DOHH2 (cell line): Measurements from ENCODE around the gene LEF1.

ENCODE experiments used
- H3F3A ChIP-seq: fragments of 200-600 bp; sonication (generic), shearing (Covaris generic); 2 replicates; pipeline ENCODE4 v1.6.0; 2016; ENCODE audit warnings: antibody characterized with exemption, mild to moderate bottlenecking; ENCODE audit not compliant: control insufficient read depth, insufficient read depth
- H3K27ac ChIP-seq: fragments of 200-600 bp; sonication (generic); 2 replicates; pipeline ENCODE4 v1.5.1; 2014; ENCODE audit warnings: low read depth, mild to moderate bottlenecking, low read length, moderate library complexity
- H3K27me3 ChIP-seq: fragments of 200-600 bp; sonication (generic); 2 replicates; pipeline ENCODE4 v1.6.1; 2014; ENCODE audit warnings: mild to moderate bottlenecking, low read length, mixed read lengths; ENCODE audit not compliant: control insufficient read depth
- H3K36me3 ChIP-seq: fragments of 200-600 bp; sonication (generic); 2 replicates; pipeline ENCODE4 v1.6.1; 2014; ENCODE audit warnings: mild to moderate bottlenecking, low read length, moderate library complexity, mixed read lengths; ENCODE audit not compliant: control insufficient read depth
- H3K4me1 ChIP-seq: fragments of 200-600 bp; sonication (generic); 2 replicates; pipeline ENCODE4 v1.6.1; 2014; ENCODE audit warnings: mild to moderate bottlenecking, low read length, mixed read lengths; ENCODE audit not compliant: control insufficient read depth
- H3K4me2 ChIP-seq: fragments of 200-600 bp; sonication (generic); 2 replicates; pipeline ENCODE4 v1.6.0; 2014; ENCODE audit warnings: mild to moderate bottlenecking, low read length, moderate library complexity
- H3K4me3 ChIP-seq: fragments of 200-600 bp; sonication (generic); 2 replicates; pipeline ENCODE4 v1.5.1; 2014; ENCODE audit warnings: mild to moderate bottlenecking, low read length, mixed read lengths
- H3K79me2 ChIP-seq: fragments of 200-600 bp; sonication (generic); 2 replicates; pipeline ENCODE4 v1.6.1; 2014; ENCODE audit warnings: mild to moderate bottlenecking, low read length, mixed read lengths; ENCODE audit not compliant: control insufficient read depth
- H3K9me2 ChIP-seq: fragments of 200-600 bp; sonication (generic); replicated peaks from 2 replicates; pipeline ENCODE4 v1.6.1; 2014; ENCODE audit warnings: mild to moderate bottlenecking, low read length, mixed read lengths; ENCODE audit not compliant: control insufficient read depth
- H3K9me3 ChIP-seq: fragments of 200-600 bp; sonication (generic); 2 replicates; pipeline ENCODE4 v1.6.1; 2014; ENCODE audit warnings: antibody characterized with exemption, low read length, mixed read lengths; ENCODE audit not compliant: control insufficient read depth, insufficient read depth
- H4K20me1 ChIP-seq: fragments of 200-600 bp; sonication (generic); 2 replicates; pipeline ENCODE4 v1.6.0; 2014; ENCODE audit warnings: low read depth, mild to moderate bottlenecking, antibody characterized with exemption, low read length, moderate library complexity; ENCODE audit not compliant: control insufficient read depth, insufficient read depth
- EZH2phosphoT487 ChIP-seq: fragments of 200-600 bp; sonication (generic); IDR thresholded peaks from 2 replicates; pipeline ENCODE4 v1.6.1; 2017; ENCODE audit warnings: borderline replicate concordance, mild to moderate bottlenecking, antibody characterized with exemption, low read length, moderate library complexity, mixed read lengths
- TF ChIP-seq, protein P1 (sequence below): fragments of 200-600 bp; sonication (generic); IDR thresholded peaks from one replicate; pipeline ENCODE4 v1.5.1; 2014; ENCODE audit warnings: antibody characterized with exemption, mild to moderate bottlenecking, low read depth, low read length; ENCODE audit not compliant: poor library complexity, severe bottlenecking

The LEF1 gene

DNA sequence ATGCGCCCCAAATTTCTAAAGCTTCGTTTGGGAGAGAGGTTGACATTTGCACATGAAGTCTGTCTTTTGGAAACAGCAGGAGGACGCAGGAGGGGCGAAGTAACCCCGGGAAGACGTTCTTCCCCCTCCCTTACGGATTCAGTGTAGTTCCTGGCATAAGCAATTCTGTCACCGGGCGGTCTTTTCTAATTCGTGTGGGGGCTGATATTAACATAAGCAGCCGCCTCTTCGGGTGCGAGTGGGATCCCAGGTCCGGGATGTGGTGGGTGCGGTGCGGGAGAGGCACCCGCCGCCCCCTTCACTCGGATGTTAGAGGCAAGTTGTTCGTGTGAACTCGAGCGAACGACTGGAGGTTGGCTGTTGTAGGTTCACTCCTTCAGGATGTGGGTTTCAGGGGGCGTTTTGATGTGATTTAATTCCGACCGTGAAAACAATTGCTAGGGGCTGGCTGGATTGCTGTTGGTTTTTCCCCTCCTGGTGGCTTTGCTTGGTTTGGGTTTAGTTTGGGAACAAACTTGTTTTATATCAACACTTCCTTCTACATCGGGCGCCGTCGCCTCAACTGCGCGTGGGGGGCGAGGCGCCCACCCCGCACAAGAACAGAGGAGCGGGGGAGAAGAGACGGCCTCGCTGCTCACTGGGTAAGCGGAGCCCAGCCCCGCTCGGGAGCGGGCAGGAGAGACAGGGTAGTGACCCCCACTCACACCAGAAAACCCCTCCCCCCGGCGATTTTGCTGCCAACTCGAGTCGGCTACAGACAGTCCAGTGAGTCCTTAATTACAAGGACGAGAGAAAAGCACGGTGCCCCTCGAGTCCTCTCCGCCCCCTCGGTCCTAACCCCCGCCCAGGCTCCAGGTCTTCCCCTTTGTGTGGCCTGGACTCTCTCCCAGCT is 2.9 kb upstream of the LEF1 start:
- peaks cover 5% of the 10 kb centered on the region; the same call in 1 of the 2 replicates for H3K36me3 ChIP-seq
- H3K27ac ChIP-seq: no peak overlapping the region
- no peaks in the 10 kb centered on the region for H3K9me2 ChIP-seq
- H3K27me3 ChIP-seq: peaks cover 41% of the 10 kb centered on the region
- TF ChIP-seq EZH2phosphoT487: 0 out of 2 replicates have a peak, but pooled peaks have one; percentile 3
- TF ChIP-seq, protein P1, sequence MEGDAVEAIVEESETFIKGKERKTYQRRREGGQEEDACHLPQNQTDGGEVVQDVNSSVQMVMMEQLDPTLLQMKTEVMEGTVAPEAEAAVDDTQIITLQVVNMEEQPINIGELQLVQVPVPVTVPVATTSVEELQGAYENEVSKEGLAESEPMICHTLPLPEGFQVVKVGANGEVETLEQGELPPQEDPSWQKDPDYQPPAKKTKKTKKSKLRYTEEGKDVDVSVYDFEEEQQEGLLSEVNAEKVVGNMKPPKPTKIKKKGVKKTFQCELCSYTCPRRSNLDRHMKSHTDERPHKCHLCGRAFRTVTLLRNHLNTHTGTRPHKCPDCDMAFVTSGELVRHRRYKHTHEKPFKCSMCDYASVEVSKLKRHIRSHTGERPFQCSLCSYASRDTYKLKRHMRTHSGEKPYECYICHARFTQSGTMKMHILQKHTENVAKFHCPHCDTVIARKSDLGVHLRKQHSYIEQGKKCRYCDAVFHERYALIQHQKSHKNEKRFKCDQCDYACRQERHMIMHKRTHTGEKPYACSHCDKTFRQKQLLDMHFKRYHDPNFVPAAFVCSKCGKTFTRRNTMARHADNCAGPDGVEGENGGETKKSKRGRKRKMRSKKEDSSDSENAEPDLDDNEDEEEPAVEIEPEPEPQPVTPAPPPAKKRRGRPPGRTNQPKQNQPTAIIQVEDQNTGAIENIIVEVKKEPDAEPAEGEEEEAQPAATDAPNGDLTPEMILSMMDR: no peak
- H3K4me1 ChIP-seq: peaks cover 30% of the 10 kb centered on the region
- no peaks in the 10 kb centered on the region for H3K9me3 ChIP-seq
- no peak overlapping the region for H3K4me3 ChIP-seq
- H4K20me1 ChIP-seq: no peaks in the 10 kb centered on the region
- H3F3A ChIP-seq: peaks cover 18% of the 10 kb centered on the region; the same call in 1 of the 2 replicates
- peak overlapping the region; percentile 77 for H3K4me2 ChIP-seq
- peaks cover 10% of the 10 kb centered on the region for H3K79me2 ChIP-seq

DNA sequence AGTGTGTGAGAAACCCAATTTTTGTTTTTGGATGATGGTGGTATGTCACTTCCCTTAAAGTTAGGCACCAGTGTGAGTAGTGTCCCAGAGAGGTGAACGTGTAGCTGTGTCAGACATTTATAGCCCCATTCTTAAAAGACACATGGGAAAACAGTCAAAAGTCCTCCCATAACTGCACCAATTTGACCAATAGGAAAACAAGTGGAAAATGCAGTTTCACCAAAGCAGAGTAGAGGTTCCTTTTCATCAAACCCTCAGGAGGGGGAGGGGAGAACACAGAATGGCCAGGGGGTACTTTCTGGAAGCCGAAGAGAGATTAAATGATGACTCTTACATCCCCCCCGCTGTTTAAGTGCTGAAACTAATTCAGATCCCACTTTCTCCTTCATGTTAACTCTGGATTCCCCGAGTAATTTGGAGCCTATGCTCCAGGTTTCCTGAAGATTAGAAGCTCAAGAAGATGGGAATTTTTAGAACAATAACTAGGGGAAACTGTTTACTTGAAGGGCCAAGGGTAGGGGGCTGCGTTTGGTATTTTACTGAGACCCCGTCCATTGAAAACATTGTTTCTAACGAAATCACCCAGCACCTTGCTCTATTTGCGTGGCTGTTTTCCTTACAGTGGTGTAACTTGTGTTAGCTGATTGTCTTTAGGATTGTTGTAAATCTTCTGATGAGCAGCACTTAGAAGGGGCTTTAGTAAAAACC is 2.1 kb upstream of the LEF1 start:
- H3K4me2 ChIP-seq: no peak overlapping the region
- H3K9me3 ChIP-seq: no peaks in the 10 kb centered on the region
- H3K36me3 ChIP-seq: peaks cover 5% of the 10 kb centered on the region; the same call in 1 of the 2 replicates
- no peak overlapping the region for H3K4me3 ChIP-seq
- no peaks in the 10 kb centered on the region for H3K9me2 ChIP-seq
- no peak overlapping the region for H3K27ac ChIP-seq
- peaks cover 38% of the 10 kb centered on the region for H3K4me1 ChIP-seq
- peaks cover 18% of the 10 kb centered on the region for H3K79me2 ChIP-seq
- H4K20me1 ChIP-seq: no peaks in the 10 kb centered on the region
- H3F3A ChIP-seq: peaks cover 18% of the 10 kb centered on the region; the same call in 1 of the 2 replicates
- H3K27me3 ChIP-seq: peaks cover 41% of the 10 kb centered on the region
- TF ChIP-seq, protein P1: no peak
- TF ChIP-seq EZH2phosphoT487: peak; percentile 56; the same call in 1 of the 2 replicates

DNA sequence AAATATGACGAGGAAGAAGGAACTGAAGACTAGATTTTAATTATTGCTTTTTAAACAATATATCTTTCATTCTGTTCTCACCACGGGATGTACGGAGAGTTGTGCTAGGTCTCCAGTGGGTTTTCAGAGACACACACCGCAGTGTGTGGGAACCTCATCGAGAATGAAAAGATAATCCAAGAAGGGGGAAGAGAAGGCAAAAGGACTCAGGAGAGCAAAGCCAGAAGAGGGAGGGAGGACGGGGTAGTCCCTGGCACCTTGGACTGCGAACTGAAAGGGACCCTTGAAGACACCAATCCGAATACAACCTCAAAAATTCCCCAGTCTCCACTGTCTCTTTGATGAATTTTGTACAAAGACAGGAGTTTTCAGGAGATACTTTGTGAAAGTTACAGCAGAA is 932 bp upstream of the LEF1 start:
- Histone ChIP-seq H3K27ac (no peak overlapping the region), H3K4me1 (peaks cover 48% of the 10 kb centered on the region), H3F3A (peaks cover 22% of the 10 kb centered on the region; the same call in 1 of the 2 replicates), H4K20me1 (no peaks in the 10 kb centered on the region), H3K9me2 (no peaks in the 10 kb centered on the region), H3K36me3 (peaks cover 8% of the 10 kb centered on the region; the same call in 1 of the 2 replicates), H3K79me2 (peaks cover 27% of the 10 kb centered on the region), H3K9me3 (no peaks in the 10 kb centered on the region), H3K27me3 (peaks cover 41% of the 10 kb centered on the region), H3K4me3 (peak overlapping the region; percentile 96; the same call in 1 of the 2 replicates), H3K4me2 (peak overlapping the region; percentile 77; the same call in 1 of the 2 replicates)
- TF ChIP-seq, protein P1: no peak
- TF ChIP-seq EZH2phosphoT487: no peak
